ENCODE measurements around the gene STON1. TPM values are rescaled to one million over a fixed set of nuclear protein-coding genes. Genes with fewer than 3 reads are reported as not detected.

The STON1 gene
- polyA plus RNA-seq, 1 donor from 2014 or later = 2.8 TPM

- H3K79me2 ChIP-seq (replicated peaks; ENCODE audit: insufficient read depth, low read length) = peaks cover 5% of the 10 kb centered on the region
Observed at GRCh38 chr2:48541666-48542389, 11.9 kb downstream of the STON1 start.

DNA sequence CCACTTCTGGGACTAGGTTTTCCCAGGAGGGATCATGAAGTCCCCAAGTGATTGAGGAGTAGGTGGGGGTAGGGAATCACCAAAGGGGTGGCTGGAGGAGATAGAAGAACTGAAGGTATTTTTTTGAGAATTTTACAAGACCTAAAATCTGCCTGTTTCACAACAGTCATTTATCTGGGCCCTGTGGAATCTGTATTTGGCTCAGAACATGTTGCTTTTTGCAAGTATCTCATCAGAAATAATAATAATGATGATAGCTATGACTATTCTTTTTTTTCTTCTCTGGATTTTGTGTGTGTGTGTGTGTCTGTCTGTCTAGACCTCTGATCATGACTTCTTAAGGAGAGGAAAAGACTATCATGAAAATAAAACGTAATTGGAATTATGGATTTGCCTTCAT, 13.9 kb downstream of the STON1 start:
- Histone ChIP-seq H3K27ac (ENCODE audit: low read length) (no peak overlapping the region), H3K79me2 (replicated peaks; ENCODE audit: insufficient read depth, low read length) (peaks cover 5% of the 10 kb centered on the region), H4K20me1 (ENCODE audit: insufficient read depth) (no peaks in the 10 kb centered on the region), H3K4me3 (ENCODE audit: low read length) (no peak overlapping the region), H3K9me3 (ENCODE audit: low read length) (no peaks in the 10 kb centered on the region), H3K9me2 (ENCODE audit: insufficient read depth, low read length) (no peaks in the 10 kb centered on the region), H3K9ac (ENCODE audit: low read length) (no peak overlapping the region), H3K27me3 (ENCODE audit: insufficient read depth, low read depth, low read length) (no peaks in the 10 kb centered on the region), H3K4me2 (ENCODE audit: low read length) (no peak overlapping the region), H2AFZ (ENCODE audit: low read depth, low read length) (no peak overlapping the region), H3F3A (ENCODE audit: insufficient read depth, low read length, poor library complexity, severe bottlenecking) (no peaks in the 10 kb centered on the region), H3K36me3 (ENCODE audit: insufficient read depth, low read length) (no peaks in the 10 kb centered on the region)
- TF ChIP-seq CTCF (IDR thresholded peaks at IDR 0.05; ENCODE audit: poor library complexity, severe bottlenecking) = no peak
- no peak for TF ChIP-seq MXI1 (conservative IDR thresholded peaks at IDR 0.05; ENCODE audit: poor library complexity, severe bottlenecking)
- no peak for TF ChIP-seq EP300 (conservative IDR thresholded peaks at IDR 0.05; ENCODE audit: poor library complexity, severe bottlenecking)
- no peak for TF ChIP-seq POLR2AphosphoS5 (IDR thresholded peaks at IDR 0.05)
- no peak for TF ChIP-seq TAF1 (IDR thresholded peaks at IDR 0.05; ENCODE audit: low read depth)
- TF ChIP-seq REST (IDR thresholded peaks at IDR 0.05; ENCODE audit: borderline replicate concordance) = no peak

More at GRCh38 chr2:48541666-48542389, 11.9 kb downstream of the STON1 start:
- H3K36me3 ChIP-seq (ENCODE audit: insufficient read depth, low read length) = no peaks in the 10 kb centered on the region
- TF ChIP-seq CTCF (IDR thresholded peaks at IDR 0.05; ENCODE audit: poor library complexity, severe bottlenecking) (no peak), MXI1 (conservative IDR thresholded peaks at IDR 0.05; ENCODE audit: poor library complexity, severe bottlenecking) (no peak), TAF1 (IDR thresholded peaks at IDR 0.05; ENCODE audit: low read depth) (no peak), REST (IDR thresholded peaks at IDR 0.05; ENCODE audit: borderline replicate concordance) (no peak), SMC3 (conservative IDR thresholded peaks at IDR 0.05; ENCODE audit: poor library complexity) (no peak), EZH2 (IDR thresholded peaks at IDR 0.05; ENCODE audit: borderline replicate concordance, insufficient read depth, low read length, poor library complexity, severe bottlenecking) (no peak)
- H3K4me2 ChIP-seq (ENCODE audit: low read length) = no peak overlapping the region
- no peak overlapping the region for H3K27ac ChIP-seq (ENCODE audit: low read length)
- no peaks in the 10 kb centered on the region for H3K27me3 ChIP-seq (ENCODE audit: insufficient read depth, low read depth, low read length)
- H3K9me2 ChIP-seq (ENCODE audit: insufficient read depth, low read length) = no peaks in the 10 kb centered on the region
- no peak overlapping the region for H2AFZ ChIP-seq (ENCODE audit: low read depth, low read length)
- no peak overlapping the region for H3K9ac ChIP-seq (ENCODE audit: low read length)
- no peaks in the 10 kb centered on the region for H3F3A ChIP-seq (ENCODE audit: insufficient read depth, low read length, poor library complexity, severe bottlenecking)
- H3K9me3 ChIP-seq (ENCODE audit: low read length) = no peaks in the 10 kb centered on the region
- H4K20me1 ChIP-seq (ENCODE audit: insufficient read depth) = no peaks in the 10 kb centered on the region
- no peak overlapping the region for H3K4me3 ChIP-seq (ENCODE audit: low read length)

Data from neural cell (in vitro differentiated cells).